HT1080 (cell line): ENCODE results near the gene CCNC. TPM values are rescaled to one million over a fixed set of nuclear protein-coding genes. Genes with fewer than 3 reads are reported as not detected.

Experiments
- DNase-seq: peaks from one replicate; pipeline ENCODE4 v3.0.0-alpha.2; 2015; ENCODE audit warnings: low read depth
- small RNA-seq: library from RNA; depleted of rRNA; stranded (forward); fragments of <200 nt; gene quantifications from one replicate; pipeline ENCODE3, GENCODE V24; 2014
- total RNA-seq: library from RNA; depleted of rRNA; stranded (reverse); fragments of >200 nt; shearing (Covaris generic); gene quantifications from 2 replicates; pipeline ENCODE4 v1.2.3, GENCODE V29; 2014; rRNA removed

CCNC gene
- total RNA-seq, 1 experiment from 2014 or later: 81.5 TPM

DNA sequence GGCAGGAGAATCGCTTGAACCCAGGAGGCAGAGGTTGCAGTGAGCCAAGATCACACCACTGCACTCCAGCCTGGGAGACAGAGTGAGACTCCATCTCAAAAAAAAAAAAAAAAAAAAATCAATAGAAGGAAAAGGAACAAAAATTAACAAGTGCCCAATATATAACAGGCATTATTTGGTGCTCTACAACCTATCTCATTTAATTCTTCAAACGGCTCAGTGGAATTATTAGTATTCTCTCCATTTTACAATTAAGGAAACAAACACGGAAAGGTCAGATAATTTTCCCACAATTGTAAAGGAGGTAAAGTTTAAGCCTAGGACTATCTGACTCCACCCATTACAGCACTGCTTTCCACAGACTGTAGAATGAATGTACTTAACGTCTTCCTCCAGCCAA, 19.8 kb downstream of the CCNC start:
- DNase-seq: no peak

DNA sequence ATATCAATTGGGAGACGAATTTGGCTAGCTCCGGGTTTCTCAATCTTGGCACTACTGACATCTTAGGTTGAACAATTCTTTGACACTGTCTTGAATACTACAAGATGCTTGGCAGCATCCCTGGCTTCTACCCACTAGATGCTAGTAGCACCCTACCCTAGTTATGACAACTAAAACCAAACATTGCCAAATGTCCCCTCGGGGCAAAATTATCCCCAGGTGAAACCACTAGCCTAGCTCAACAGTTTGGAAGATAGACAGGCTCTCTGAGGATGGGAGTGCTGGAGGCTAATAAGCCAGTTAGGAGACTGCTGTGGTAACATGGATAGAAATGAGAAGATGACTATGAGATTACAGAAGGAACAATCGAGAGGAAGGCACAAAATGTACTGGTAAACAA, 20.9 kb downstream of the CCNC start:
- no peak for DNase-seq

DNA sequence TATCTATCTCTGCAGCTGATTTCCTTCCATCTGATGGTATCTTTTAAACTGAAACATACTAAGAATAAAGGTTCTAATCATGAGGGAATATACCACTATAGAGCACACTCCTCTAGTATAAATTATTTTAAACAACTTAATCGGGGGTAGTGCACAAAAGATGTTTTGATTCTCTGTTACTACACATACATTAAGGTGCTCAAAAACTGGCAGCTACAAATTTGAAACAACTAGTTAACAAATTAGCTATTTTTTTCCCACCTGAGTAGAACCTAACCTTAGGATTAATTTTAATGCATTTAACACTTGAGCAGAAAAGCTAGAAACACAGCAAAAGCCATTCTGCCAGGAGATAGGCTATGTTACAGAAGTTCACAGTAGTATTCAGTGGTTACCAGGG, 23.0 kb downstream of the CCNC start:
- DNase-seq: no peak

DNA sequence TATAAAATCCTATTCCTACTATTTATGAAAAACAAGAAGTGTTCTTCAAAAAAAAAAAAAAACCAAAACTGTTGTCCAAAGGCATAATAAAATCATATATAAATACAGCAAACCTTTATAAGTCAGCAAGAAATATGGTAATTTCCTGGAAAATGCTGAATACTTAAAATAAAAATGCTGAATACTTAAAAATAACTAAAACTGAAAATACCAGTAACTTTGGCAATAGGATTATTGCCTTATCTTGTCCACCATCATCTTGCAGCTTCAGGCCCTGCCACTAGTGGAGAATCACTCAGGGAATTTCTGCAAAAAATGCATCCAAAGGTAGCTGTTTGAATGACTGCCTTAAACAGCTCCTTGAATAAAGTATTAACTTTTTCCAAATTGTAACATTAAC, 24.5 kb downstream of the CCNC start:
- no peak for DNase-seq

DNA sequence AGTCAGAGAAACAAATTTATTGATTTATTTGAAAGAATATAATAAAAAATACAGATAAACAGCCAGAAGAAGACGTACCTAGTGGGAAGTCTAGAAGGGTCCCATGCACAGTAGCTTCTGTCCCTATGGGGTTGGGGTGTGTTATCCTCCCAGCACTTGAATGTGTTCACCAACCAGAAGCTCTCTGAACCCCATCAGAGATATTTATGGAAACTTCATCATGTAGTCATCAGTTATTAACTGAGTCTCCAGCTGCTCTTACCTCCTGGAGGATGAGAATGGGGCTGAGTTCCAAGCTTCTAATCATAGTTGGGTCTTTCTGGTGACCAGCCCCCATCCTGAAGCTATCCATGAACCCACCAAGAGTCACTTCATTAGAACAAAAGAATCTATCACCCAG, 37.8 kb downstream of the CCNC start:
- no peak for DNase-seq

DNA sequence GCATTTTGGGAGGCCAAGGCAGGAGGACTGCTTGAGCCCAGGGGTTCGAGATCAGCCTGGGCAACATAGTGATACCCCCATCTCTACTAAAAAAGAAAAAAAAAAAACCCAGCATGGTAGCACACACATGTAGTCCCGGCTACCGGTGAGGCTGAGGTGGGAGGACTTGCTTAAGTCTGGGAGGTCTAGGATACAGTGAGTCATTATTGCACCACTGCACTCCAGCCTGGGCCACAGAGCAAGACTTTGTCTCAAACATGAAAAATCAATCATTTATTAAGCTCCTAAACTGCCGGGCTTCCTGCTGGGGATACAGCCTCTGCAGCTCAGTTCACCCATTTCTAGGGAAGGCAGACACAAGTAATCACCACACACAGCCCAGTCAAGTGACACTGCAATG, 45.9 kb downstream of the CCNC start:
- peak; percentile 70 for DNase-seq

DNA sequence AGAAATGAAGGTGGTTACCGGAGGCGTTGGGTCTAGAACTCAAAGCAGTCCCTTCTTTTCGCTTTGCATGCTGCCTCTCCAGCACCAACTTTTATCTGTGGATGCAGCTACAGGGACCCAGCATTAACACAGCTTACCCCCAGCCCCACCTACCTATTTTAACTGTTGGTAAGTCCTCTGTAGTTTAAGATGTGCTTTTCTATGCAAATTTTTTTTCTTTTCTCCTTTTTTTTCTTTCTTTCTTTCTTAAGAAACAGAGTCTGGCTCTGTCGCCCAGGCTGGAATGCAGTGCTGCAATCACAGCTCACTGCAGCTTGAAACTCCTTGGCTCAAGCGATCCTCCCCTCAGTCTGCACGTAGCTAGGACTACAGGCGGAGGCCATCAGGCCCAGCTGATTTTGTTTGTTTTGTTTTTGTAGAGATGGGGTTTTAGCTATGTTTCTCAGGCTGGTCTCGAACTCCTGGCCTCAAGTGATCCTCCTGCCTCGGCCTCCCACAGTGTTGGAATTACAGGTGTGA, 46.8 kb downstream of the CCNC start:
- peak; percentile 38 for DNase-seq

DNA sequence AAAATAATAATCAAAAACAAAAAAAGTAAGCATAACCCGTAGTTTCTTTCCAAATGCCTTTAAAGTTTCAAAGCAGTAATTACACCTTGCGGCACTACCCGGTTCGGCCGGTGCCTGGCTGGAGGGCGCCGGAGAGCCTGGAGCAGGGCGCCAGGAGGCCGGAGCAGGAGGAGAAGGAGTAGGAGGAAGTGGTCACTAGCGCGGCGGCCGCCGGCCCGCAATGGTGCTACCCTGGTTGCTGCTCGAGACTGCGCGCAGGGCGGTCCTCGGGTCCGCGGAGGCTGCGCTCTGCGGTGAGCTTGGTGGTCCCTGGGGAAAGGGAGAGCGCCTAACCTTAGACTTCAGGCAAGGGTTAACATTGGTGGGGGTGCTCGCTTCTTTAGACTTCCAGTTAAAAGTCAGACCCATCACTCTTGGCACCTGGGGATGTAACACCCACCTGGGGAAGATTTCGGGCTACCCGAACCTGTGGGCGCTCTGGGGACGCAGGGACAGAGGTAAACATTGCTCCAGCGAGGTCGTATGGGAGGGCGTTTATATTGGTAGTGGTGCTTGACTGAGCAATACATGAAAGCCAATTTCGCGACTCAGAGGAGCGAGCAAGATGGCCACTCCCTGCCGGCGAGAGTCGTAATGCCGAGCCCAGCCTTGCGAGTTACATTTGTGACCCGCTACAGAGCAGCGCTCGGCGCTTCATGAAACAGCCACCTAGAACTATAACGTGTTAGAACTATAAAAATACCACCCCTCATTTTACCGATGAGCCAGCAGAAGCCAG, 47.4 kb downstream of the CCNC start:
- peak; percentile 82 for DNase-seq

DNA sequence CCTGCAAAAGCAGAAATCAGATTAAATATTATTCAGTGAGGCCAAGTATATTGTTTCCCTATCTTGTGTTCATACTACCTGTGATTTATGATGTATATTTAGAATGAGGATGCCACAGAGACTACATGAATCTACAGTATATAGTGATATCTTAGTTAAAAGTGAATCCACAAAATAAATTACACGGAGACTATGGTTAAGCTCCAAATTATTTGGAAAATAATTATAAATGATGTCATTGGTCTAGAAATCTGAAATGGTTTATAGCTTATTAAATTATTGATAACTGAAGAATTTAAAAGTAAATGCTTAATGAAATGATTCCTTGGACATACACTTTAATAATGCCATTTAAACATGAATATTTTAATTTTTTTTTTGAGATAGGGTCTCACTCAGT, 49.0 kb downstream of the CCNC start:
- no peak for DNase-seq

DNA sequence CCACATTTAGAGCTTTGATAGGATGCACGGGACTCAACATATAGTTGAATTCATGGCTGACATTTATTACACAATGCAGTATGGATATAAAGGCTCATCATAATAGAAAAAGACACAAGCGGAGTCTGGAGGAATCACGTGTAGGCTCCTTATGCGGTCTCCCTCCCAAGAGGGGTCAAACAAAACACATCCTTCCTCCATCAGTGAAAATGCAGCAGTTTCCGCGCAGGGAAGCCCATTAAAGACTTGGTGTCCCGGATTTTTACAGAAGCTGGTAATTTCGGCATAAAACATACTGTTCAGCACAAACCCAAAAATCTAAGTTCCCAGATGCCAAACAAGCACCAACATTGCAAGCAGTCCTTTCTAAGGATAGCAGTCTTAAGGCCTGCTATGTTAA, 54.4 kb downstream of the CCNC start:
- DNase-seq: peak; percentile 17

DNA sequence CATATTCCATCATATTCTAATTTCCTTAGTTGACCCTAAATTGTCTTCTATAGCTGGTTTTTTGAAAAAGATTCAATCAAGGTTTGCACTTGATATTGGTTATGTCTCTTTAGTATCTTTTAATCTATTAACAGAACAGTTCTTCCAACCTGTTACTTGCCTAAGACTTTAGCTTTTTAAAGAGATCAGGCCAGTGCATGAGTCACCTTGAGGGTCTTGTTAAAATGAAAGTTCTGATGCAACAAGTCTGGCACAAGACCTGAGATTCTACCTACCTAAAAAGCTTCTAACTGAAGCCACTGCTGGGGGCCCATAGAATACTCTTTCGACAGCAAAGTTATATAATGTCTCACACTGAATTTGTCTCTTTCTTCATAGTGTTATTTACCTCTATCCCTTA, 56.4 kb downstream of the CCNC start:
- no peak for DNase-seq

DNA sequence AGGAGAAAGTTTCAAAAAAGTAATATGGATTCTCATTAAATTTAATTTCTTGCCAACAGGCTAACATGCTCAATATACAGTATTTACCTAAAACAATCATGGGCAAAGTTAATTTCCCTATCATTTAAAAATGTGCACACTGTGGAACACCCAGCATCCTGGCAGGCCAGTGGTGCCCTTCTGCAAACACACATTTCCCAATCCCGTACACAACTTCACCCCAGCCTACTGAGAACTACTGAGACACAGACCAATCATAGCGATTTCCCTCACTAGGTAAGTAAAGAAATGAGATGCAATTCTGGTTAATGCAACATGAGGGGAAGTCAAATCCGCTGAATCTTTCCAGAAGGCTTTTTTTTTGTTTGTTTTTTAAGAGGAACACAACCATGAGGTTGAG, 60.8 kb downstream of the CCNC start:
- DNase-seq: no peak

DNA sequence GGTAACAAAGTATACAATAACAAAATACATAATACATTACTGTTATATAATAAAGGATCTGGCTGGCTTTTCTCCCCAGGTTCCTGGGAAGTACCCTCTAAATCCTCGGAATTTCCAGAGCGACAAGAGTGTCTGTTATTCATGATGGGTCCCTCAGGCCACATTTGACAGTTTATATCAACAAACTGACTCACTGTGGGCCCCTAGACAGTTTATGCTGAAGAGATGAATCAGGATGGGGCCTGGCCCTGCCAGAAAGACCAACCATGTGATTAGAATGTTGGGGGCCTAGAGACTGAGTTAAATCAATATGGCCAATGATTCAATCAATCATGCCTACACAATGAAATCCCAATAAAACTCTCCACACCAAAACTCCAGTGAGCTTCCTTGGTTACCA, 66.7 kb downstream of the CCNC start:
- no peak for DNase-seq

DNA sequence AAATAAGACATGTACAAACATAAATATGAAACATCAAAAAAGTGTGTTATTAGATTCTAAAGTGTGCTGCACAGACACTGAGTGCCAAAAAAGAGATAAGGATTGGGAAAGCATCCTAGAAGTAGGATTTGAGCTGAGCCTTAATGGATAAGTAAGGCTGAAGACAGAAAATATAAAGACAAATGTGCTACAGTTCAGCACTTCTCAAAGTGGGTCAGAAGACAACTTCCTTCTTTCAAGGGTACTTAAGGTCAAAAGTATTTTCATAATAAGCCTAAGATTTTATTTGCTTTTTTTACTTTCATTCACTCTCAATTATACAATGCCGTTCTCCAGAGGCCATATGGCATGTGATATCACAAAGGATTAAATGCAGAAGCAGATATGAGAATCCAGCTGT, 70.0 kb downstream of the CCNC start:
- DNase-seq: no peak

DNA sequence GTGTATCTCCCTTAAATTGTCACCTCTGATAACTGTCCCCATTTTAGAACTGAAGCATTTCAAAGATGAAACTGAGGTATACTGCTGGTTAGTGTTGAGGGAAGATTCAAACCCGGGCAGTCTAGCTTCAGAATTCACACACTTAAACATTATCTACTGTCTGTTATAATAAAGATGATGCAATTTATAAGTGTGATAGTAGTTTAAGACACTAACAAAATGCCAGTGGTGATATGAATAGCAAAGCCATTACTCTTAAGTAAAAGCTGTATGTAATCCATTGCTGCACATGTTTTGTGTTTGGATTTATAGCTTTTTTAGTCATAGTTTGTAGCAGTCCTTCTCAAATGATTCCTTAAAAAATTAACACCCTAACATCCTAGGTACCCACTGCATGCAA, 73.0 kb downstream of the CCNC start:
- no peak for DNase-seq

Small RNA genes lying within 50 kb of the gene (small RNA-seq; reads per million reads assigned to genes)
- not detected for gene RF00019

Other genes starting within 250 kb of the CCNC start
- 5.9 and 6.2 TPM in 2 replicates for gene FAXC, start 219.0 kb downstream of the CCNC start, total RNA-seq
- 12.1 and 15.3 TPM in 2 replicates for gene COQ3, start 174.5 kb downstream of the CCNC start, total RNA-seq
- 28.6 and 34.3 TPM in 2 replicates for gene PNISR, start 143.4 kb downstream of the CCNC start, total RNA-seq
- 12.3 and 12.5 TPM in 2 replicates for gene USP45, start 53.2 kb downstream of the CCNC start, total RNA-seq
- gene PRDM13, start 38.2 kb upstream of the CCNC start, total RNA-seq: not detected in 2 replicates